ENCODE data around the gene ROBO1. TPM values are rescaled to one million over a fixed set of nuclear protein-coding genes. Genes with fewer than 3 reads are reported as not detected.

The ROBO1 gene
- total and polyA plus RNA-seq, 2 of the 8 experiments (the other 6 are each of a cell fraction or from before 2014, with no cell fraction given): 51.4 to 91.0 TPM

DNA sequence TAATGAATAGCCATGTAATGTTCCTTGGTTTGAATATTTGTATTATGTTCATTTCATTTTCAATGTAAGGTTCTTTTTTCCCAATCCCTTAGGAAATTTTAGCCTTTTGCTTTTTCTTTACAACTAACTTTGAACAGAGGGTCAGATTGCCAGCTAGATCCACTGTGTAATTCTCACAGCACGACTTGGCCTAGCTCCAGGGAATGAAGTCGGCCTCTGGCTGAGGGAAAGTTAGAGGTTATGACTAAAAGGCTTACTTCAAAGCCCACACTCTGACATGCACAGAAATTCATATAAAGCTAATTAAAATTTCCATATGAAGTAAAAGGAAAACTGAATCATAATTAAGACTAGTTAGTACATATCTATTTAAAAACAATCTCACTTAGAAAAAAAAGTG lies 38.7 kb downstream of the ROBO1 start (continued):
- no peak for TF ChIP-seq CBX8 (IDR thresholded peaks at IDR 0.05; ENCODE audit: borderline replicate concordance, low read depth, low read length)
- no peak for TF ChIP-seq SP4 (IDR thresholded peaks at IDR 0.05; ENCODE audit: low read length)
- TF ChIP-seq NANOG (IDR thresholded peaks at IDR 0.05; ENCODE audit: insufficient read depth, low read depth, low read length, poor library complexity, severe bottlenecking): no peak
